ENCODE data around the gene CRLF3.
A peak's percentile ranks its signal among the peaks of the same experiment; 100 is the strongest.

DNA sequence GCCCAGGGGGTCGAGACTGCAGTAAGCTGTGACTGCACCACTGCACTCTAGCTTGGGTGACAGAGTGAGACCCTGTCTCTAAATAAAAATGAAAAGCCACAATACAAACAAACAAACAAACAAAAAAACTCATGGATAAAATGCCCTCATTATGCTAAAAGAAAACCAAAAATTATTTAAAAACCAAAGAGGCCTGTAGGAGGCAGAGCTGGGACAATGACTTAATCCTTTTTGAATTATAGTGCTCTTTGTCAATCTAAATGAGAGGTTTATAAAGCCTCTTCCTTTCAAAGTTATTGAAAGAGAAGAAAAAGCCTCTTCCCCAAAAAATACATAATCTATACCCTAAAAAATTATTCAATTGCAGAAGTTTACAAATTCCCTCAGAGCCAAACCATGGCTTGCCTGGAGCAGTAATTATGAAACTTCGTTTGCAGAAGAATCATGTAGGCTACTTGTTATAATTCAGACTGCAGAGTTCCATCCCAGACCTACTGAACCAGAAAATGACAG lies 18.5 kb downstream of the CRLF3 start:
- no peak for TF ChIP-seq POLR2A (IDR thresholded peaks at IDR 0.05; ENCODE audit: extremely low read depth, insufficient read length)
- TF ChIP-seq, protein P1, sequence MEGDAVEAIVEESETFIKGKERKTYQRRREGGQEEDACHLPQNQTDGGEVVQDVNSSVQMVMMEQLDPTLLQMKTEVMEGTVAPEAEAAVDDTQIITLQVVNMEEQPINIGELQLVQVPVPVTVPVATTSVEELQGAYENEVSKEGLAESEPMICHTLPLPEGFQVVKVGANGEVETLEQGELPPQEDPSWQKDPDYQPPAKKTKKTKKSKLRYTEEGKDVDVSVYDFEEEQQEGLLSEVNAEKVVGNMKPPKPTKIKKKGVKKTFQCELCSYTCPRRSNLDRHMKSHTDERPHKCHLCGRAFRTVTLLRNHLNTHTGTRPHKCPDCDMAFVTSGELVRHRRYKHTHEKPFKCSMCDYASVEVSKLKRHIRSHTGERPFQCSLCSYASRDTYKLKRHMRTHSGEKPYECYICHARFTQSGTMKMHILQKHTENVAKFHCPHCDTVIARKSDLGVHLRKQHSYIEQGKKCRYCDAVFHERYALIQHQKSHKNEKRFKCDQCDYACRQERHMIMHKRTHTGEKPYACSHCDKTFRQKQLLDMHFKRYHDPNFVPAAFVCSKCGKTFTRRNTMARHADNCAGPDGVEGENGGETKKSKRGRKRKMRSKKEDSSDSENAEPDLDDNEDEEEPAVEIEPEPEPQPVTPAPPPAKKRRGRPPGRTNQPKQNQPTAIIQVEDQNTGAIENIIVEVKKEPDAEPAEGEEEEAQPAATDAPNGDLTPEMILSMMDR (IDR thresholded peaks at IDR 0.05; ENCODE audit: low read depth, low read length): peak; percentile 13
